Measurements from ENCODE around the gene TMEM150B. TPM values are rescaled to one million over a fixed set of nuclear protein-coding genes. Genes with fewer than 3 reads are reported as not detected.

Gene TMEM150B
- total and polyA plus RNA-seq, 12 donors, result 0.11 to 20.8 (median 5.4) TPM

DNA sequence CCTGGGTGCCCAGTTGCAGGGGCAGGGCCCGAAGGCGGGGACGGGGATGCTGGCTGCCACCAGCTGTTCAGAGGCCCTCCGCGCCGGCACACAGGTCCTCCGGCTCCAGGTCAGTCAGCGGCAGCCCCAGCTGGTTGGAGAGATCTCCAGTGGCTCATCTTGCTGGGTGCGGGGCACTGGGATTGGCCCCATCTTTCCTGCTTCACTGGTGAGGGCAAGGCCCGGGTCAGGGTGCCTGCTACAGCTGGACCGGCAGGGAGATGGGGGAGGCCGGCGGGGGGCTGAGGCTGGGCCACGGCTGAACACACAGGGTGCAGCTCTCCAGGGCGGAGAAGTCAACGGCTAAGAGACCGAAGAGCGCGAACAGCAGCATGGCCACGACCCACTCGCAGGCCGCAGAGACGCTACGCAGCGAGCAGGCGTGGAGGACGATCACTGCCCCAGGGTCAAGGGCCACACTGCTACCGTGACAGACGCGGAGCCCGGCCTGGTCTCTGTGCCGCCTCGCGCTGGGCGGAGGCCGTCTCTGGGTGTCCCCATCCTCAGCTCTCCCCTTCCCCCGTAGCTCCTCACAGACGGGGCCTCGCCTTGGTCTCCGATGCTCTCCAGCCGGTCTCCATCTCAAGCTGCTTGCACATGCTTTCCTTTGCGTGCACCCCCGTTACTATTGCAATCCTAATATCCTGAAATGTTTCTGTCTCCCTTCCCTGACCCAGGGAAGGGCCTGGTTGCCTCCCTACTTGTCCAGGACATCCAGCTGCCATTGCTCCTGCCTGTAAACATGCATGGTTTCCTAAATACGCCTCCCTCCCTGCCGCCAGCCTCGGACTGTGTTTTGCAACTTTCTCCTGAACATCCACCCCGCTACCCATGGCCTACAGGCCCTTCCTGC is 12.3 kb downstream of the TMEM150B start:
- H3K9me3 ChIP-seq (replicated peaks in 1 of 3), result no peaks in the 10 kb centered on the region
- no peaks in the 10 kb centered on the region for H3K27me3 ChIP-seq
- intact Hi-C loops (cut with DNase I), result no loop called here
- H3K4me3 ChIP-seq, result no peak overlapping the region
- no peak overlapping the region for H3K27ac ChIP-seq
- TF ChIP-seq, protein P1, sequence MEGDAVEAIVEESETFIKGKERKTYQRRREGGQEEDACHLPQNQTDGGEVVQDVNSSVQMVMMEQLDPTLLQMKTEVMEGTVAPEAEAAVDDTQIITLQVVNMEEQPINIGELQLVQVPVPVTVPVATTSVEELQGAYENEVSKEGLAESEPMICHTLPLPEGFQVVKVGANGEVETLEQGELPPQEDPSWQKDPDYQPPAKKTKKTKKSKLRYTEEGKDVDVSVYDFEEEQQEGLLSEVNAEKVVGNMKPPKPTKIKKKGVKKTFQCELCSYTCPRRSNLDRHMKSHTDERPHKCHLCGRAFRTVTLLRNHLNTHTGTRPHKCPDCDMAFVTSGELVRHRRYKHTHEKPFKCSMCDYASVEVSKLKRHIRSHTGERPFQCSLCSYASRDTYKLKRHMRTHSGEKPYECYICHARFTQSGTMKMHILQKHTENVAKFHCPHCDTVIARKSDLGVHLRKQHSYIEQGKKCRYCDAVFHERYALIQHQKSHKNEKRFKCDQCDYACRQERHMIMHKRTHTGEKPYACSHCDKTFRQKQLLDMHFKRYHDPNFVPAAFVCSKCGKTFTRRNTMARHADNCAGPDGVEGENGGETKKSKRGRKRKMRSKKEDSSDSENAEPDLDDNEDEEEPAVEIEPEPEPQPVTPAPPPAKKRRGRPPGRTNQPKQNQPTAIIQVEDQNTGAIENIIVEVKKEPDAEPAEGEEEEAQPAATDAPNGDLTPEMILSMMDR (IDR thresholded peaks at IDR 0.05), result no peak
- TF ChIP-seq POLR2A (IDR thresholded peaks at IDR 0.05), result no peak
- no peaks in the 10 kb centered on the region for H3K4me1 ChIP-seq (replicated peaks in 1 of 2)
- DNase-seq, result peak in 1 of 7 donors; percentile 39
- no peaks in the 10 kb centered on the region for H3K36me3 ChIP-seq (replicated peaks in 1 of 2)
- 75 to 86% (median 85%) methylated on average over 37 to 47 of the region's 47 CpGs for WGBS, 4 donors

GRCh38 chr19:55311797-55312196 is 13.3 kb downstream of the TMEM150B start:
- no peak for DNase-seq
- WGBS, 4 donors, result 73 to 90% (median 85%) methylated on average over 7 to 18 of the region's 18 CpGs; no CpG with 5 or more reads in 1 of the 4 donors
- Histone ChIP-seq H3K4me3 (no peak overlapping the region), H3K36me3 (replicated peaks in 1 of 2) (no peaks in the 10 kb centered on the region), H3K27me3 (no peaks in the 10 kb centered on the region), H3K9me3 (replicated peaks in 1 of 3) (no peaks in the 10 kb centered on the region), H3K27ac (no peak overlapping the region), H3K4me1 (replicated peaks in 1 of 2) (no peaks in the 10 kb centered on the region)
- TF ChIP-seq POLR2A (IDR thresholded peaks at IDR 0.05), result no peak
- TF ChIP-seq, protein P1 (IDR thresholded peaks at IDR 0.05), result no peak
- intact Hi-C loops (cut with DNase I), result no loop called here

GRCh38 chr19:55311397-55311796 is 13.7 kb downstream of the TMEM150B start:
- intact Hi-C loops (cut with DNase I), result no loop called here
- Histone ChIP-seq H3K27ac (no peak overlapping the region), H3K9me3 (replicated peaks in 1 of 3) (no peaks in the 10 kb centered on the region), H3K27me3 (no peaks in the 10 kb centered on the region), H3K4me3 (no peak overlapping the region), H3K4me1 (replicated peaks in 1 of 2) (no peaks in the 10 kb centered on the region), H3K36me3 (replicated peaks in 1 of 2) (no peaks in the 10 kb centered on the region)
- no peak for TF ChIP-seq POLR2A (IDR thresholded peaks at IDR 0.05)
- TF ChIP-seq, protein P1 (IDR thresholded peaks at IDR 0.05), result no peak
- no peak for DNase-seq
- WGBS, 4 donors, result 72 to 80% (median 76%) methylated on average over 3 to 9 of the region's 9 CpGs

GRCh38 chr19:55310498-55310897 is 14.6 kb downstream of the TMEM150B start:
- Histone ChIP-seq H3K4me1 (replicated peaks in 1 of 2) (peaks cover 0 to 3% of the 10 kb centered on the region in 2 donors), H3K27ac (no peak overlapping the region), H3K36me3 (replicated peaks in 1 of 2) (no peaks in the 10 kb centered on the region), H3K4me3 (no peak overlapping the region), H3K27me3 (no peaks in the 10 kb centered on the region), H3K9me3 (replicated peaks in 1 of 3) (no peaks in the 10 kb centered on the region)
- TF ChIP-seq, protein P1 (IDR thresholded peaks at IDR 0.05), result no peak
- no peak for TF ChIP-seq POLR2A (IDR thresholded peaks at IDR 0.05)
- DNase-seq, result no peak
- intact Hi-C loops (cut with DNase I), result no loop called here
- WGBS, 4 donors, result 80 to 89% (median 83%) methylated on average over 6 to 7 of the region's 7 CpGs

Measured in adrenal gland (tissue), 12 donors.